Uterus (tissue), 4 donors: ENCODE data around the gene DNAH6. TPM values are rescaled to one million over a fixed set of nuclear protein-coding genes. Genes with fewer than 3 reads are reported as not detected.

Experiments
- DNase-seq, 2 donors: peaks; one replicate each; pipeline ENCODE4 v3.0.0-alpha.2; 2019 to 2020
- H3K27ac ChIP-seq, 2 donors: fragments of 200-600 bp; sonication (generic); 1 replicate in 1 of 2; 2 replicates in 1 of 2; pipeline ENCODE4 v1.5.1; 2016 to 2018
- H3K27me3 ChIP-seq, 2 donors: fragments of 200-600 bp; sonication (generic); one replicate each; pipeline ENCODE4 v1.5.1; 2018 to 2019; ENCODE audit warnings: control low read depth in 1 of 2
- H3K36me3 ChIP-seq, 2 donors: fragments of 200-600 bp; sonication (generic); one replicate each; pipeline ENCODE4 v1.5.1; 2019; ENCODE audit warnings: control low read depth in 1 of 2
- H3K4me1 ChIP-seq, 2 donors: fragments of 200-600 bp; sonication (generic); one replicate each; pipeline ENCODE4 v1.5.1; 2018 to 2019; ENCODE audit warnings: control low read depth in 1 of 2
- H3K4me3 ChIP-seq, 2 donors: fragments of 200-600 bp; sonication (generic); 1 replicate in 1 of 2; 2 replicates in 1 of 2; pipeline ENCODE4 v1.5.1; 2018 to 2019; ENCODE audit warnings: mild to moderate bottlenecking in 1 of 2
- H3K9me3 ChIP-seq, 2 donors: fragments of 200-600 bp; sonication (generic); one replicate each; pipeline ENCODE4 v1.5.1; 2019; ENCODE audit warnings: control low read depth in 1 of 2
- CTCF ChIP-seq, 4 experiments: fragments of 200-600 bp in 2 of 4; fragments of 450-650 bp in 2 of 4; sonication (generic) in 2 of 4; IDR thresholded peaks; one replicate each; pipeline ENCODE4 v1.5.1; 2016 to 2019; ENCODE audit warnings: antibody characterized with exemption in 4 of 4, mild to moderate bottlenecking in 2 of 4, moderate library complexity in 1 of 4
- POLR2A ChIP-seq, 2 donors: fragments of 450-650 bp; IDR thresholded peaks; one replicate each; pipeline ENCODE4 v1.6.1; 2016; ENCODE audit warnings: antibody characterized with exemption in 2 of 2, mild to moderate bottlenecking in 1 of 2, moderate library complexity in 1 of 2
- intact Hi-C: fragments of 100-400 bp; cut with DNase I; formaldehyde crosslinking; loops from one replicate; pipeline ENCODE4 v1.15.1; 2023; ENCODE audit warnings: low total_unique reads
- total RNA-seq, 4 donors: library from RNA; depleted of rRNA in 3 of 4; stranded (reverse); fragments of >200 nt in 3 of 4; gene quantifications; one replicate each; pipeline versions ENCODE4 v1.1.0 to v1.2.4, GENCODE V29; 2014 to 2023
- donor health status: DM: yes; HTN: yes; CAD: no.

DNAH6 gene
- total RNA-seq, 4 donors from 2014 or later, result 1.0 to 8.4 (median 2.7) TPM

GRCh38 chr2:84816426-84817026 is 300.2 kb downstream of the DNAH6 start:
- no peak overlapping the region for H3K27ac ChIP-seq
- no peaks in the 10 kb centered on the region for H3K4me1 ChIP-seq
- intact Hi-C loops, result loop anchor here (5.0 kb wide), 1 partner anchor 121 kb away; no protein-coding TSS in a partner anchor
- DNase-seq, result no peak
- no peaks in the 10 kb centered on the region for H3K9me3 ChIP-seq
- H3K4me3 ChIP-seq, result no peak overlapping the region
- no peak for TF ChIP-seq CTCF (IDR thresholded peaks at IDR 0.05)
- no peak for TF ChIP-seq POLR2A (IDR thresholded peaks at IDR 0.05)
- H3K36me3 ChIP-seq, result no peaks in the 10 kb centered on the region
- H3K27me3 ChIP-seq, result no peaks in the 10 kb centered on the region

- no peak for TF ChIP-seq POLR2A (IDR thresholded peaks at IDR 0.05)
- no peak for DNase-seq
- H3K27me3 ChIP-seq, result no peaks in the 10 kb centered on the region
Measured at GRCh38 chr2:84817239-84817655, 300.9 kb downstream of the DNAH6 start.

GRCh38 chr2:84821806-84822205 is 305.5 kb downstream of the DNAH6 start:
- no peak for DNase-seq
- H3K4me3 ChIP-seq, result no peak overlapping the region

More at GRCh38 chr2:84817239-84817655, 300.9 kb downstream of the DNAH6 start:
- H3K9me3 ChIP-seq, result no peaks in the 10 kb centered on the region
- intact Hi-C loops, result loop anchor here (5.0 kb wide), 1 partner anchor 120 kb away; no protein-coding TSS in a partner anchor
- no peaks in the 10 kb centered on the region for H3K36me3 ChIP-seq
- H3K27ac ChIP-seq, result no peak overlapping the region
- H3K4me3 ChIP-seq, result no peak overlapping the region
- no peaks in the 10 kb centered on the region for H3K4me1 ChIP-seq

GRCh38 chr2:84823229-84823628 is 306.9 kb downstream of the DNAH6 start:
- intact Hi-C loops, result no loop called here
- H3K36me3 ChIP-seq, result no peaks in the 10 kb centered on the region
- H3K9me3 ChIP-seq, result no peaks in the 10 kb centered on the region
- no peaks in the 10 kb centered on the region for H3K27me3 ChIP-seq
- no peak overlapping the region for H3K4me3 ChIP-seq
- no peak for DNase-seq
- H3K27ac ChIP-seq, result no peak overlapping the region
- TF ChIP-seq CTCF (IDR thresholded peaks at IDR 0.05), result no peak
- TF ChIP-seq POLR2A (IDR thresholded peaks at IDR 0.05), result no peak
- H3K4me1 ChIP-seq, result no peaks in the 10 kb centered on the region

More at GRCh38 chr2:84821806-84822205, 305.5 kb downstream of the DNAH6 start:
- no peak for TF ChIP-seq POLR2A (IDR thresholded peaks at IDR 0.05)
- TF ChIP-seq CTCF (IDR thresholded peaks at IDR 0.05), result no peak
- intact Hi-C loops, result no loop called here
- H3K36me3 ChIP-seq, result no peaks in the 10 kb centered on the region
- no peaks in the 10 kb centered on the region for H3K9me3 ChIP-seq
- H3K27me3 ChIP-seq, result no peaks in the 10 kb centered on the region
- no peaks in the 10 kb centered on the region for H3K4me1 ChIP-seq
- no peak overlapping the region for H3K27ac ChIP-seq

- H3K9me3 ChIP-seq, result no peaks in the 10 kb centered on the region
- H3K36me3 ChIP-seq, result no peaks in the 10 kb centered on the region
- no peak overlapping the region for H3K27ac ChIP-seq
- intact Hi-C loops, result no loop called here
- DNase-seq, result no peak
- no peaks in the 10 kb centered on the region for H3K4me1 ChIP-seq
- TF ChIP-seq CTCF (IDR thresholded peaks at IDR 0.05) (no peak), POLR2A (IDR thresholded peaks at IDR 0.05) (no peak)
- no peak overlapping the region for H3K4me3 ChIP-seq
- no peaks in the 10 kb centered on the region for H3K27me3 ChIP-seq
Measured at GRCh38 chr2:84823788-84824187, 307.5 kb downstream of the DNAH6 start.
